Activated T-helper 1 cell treated with Interleukin-2 at 50 U/mL for 16 hours (primary cell): ENCODE measurements around the gene FN3KRP.
"Not testable (repeated sequence)": the region's sequence is repeated elsewhere in the genome, so short reads cannot be mapped to it uniquely, and the experiment has no call there.

Source experiments
- DNase-seq: peaks from one replicate; pipeline ENCODE4 v3.0.0-alpha.2; 2020; ENCODE audit warnings: low read depth

Gene FN3KRP

GRCh38 chr17:82744736-82745135 lies 28.2 kb downstream of the FN3KRP start:
- DNase-seq, result not testable (repeated sequence)

DNA sequence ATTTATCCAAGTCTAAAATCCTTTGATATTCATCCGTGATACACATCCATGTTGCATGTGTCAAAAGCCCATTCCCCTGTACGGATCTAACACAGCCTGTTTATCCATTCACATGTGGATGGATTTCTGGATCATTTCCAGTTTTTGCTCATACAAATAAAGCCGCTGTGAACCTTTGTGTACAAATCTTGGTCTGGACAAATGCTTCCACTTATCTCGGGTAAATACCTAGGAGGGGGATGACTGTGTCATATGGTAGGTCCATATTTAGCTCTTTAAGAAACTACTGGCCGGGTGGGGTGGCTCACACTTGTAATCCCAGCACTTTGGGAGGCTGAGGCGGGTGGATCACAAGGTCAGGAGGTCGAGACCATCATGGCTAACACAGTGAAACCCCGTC lies 29.0 kb downstream of the FN3KRP start:
- no peak for DNase-seq

GRCh38 chr17:82748756-82749155 lies 32.2 kb downstream of the FN3KRP start:
- DNase-seq, result no peak

- no peak for DNase-seq
These were observed 33.9 kb downstream of the FN3KRP start for GRCh38 chr17:82750241-82750908.

GRCh38 chr17:82751171-82751570 lies 34.7 kb downstream of the FN3KRP start:
- no peak for DNase-seq

- DNase-seq, result peak; percentile 87
These were observed 35.3 kb downstream of the FN3KRP start, which contains the start of gene TBCD for GRCh38 chr17:82751571-82752370. Gene TBCD (plus strand): TSS chr17:82752065. CDS start chr17:82752194, 129 bp downstream.

DNA sequence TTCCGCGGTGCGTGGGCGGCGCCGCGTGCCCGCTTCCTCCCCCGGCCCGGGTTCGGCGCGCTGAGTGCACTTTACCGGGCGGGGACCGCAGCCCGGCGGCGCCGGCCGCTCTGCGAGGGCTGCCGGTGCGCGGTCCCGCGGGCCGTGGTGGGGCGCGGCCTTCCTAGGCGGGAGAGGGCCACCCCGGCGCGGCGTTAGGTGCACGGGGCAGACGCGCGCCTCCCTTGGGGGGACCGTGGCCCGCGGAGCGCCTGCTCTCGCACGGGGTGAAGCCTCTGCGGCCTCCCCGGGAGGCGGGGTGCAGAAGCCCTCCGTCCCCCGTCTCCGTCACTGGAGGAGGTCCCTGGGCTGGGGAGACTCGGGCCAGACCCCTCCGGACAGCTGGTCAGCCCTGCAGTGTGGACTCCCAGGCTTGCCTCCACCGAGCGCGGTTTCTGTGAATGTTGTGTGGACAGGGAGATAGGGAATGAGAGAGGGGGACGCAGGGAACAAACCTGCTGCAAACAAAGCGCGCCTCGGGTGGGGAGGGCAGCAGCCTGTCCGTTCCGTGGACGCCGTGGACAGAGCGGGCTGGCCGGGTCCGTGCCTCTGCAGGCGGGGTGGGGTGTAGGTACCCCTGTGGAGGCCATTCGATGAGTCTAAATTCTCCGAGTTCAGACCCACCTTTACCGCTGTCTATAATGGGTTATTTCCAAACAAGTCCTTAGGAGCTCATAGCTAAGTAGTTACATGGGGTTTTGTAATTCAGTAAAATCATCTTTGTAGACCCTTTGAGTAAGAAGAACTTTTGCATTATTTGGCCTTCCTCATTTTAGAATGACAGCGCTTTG lies 36.1 kb downstream of the FN3KRP start:
- DNase-seq, result peak; percentile 37

DNA sequence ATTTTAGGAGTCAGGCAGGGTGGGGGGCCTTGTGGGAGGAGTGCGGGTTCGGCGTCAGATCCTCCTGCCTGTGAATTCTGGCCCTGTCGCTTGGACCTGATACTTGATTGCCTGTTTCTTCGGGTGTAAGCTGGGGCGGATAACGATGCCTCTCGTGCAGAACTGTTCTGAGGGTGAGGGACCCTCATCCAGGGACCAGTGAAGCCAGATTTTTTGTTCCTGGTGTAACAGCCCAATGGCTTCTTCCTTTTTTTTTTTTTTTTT lies 36.6 kb downstream of the FN3KRP start:
- DNase-seq, result no peak

DNA sequence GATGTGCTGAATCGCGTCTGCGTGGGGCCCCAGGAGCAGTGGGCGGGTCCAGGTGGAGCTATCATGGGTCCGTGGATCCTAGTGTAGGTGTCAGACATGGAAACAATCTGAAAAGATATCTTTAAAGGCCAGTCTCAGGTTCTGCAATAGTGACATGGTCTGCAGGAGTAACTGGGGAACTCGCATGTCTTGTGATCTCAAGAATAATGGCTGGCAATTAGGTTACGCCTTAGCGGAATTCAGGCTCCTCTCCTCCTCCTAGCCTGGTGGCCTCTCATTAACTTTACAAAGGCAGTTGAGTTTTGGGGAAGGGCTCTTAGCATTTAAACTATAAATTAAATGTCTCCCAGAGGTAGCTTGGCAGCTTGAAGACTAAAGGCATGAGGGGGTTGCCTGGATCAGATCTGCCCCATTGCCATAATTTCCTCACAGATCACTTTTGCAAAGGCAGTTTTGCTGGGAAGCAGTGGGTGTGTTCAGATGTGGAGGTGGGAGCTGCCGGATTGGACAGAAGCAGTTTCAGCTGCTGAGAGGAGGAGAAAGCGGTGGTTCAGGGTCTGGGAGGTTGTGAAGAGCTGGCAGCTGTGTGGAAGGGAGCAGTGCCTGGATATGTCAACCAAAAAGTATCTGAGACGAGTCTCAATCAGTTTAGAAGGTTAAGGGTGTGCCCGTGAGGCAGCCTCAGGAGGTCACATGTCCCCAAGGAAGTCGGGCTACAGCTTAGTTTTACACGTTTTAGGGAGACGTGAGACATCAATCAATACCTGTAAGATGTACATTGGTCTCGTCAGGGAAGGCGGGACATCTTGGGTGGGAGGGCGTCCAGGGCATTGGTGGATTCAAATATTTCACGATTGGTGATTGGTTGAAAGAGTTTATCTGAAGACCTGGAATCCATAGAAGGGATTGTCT lies 38.0 kb downstream of the FN3KRP start:
- no peak for DNase-seq

- no peak for DNase-seq
These were observed 39.7 kb downstream of the FN3KRP start for GRCh38 chr17:82756166-82756565.

GRCh38 chr17:82765371-82765770 lies 48.9 kb downstream of the FN3KRP start:
- no peak for DNase-seq

DNA sequence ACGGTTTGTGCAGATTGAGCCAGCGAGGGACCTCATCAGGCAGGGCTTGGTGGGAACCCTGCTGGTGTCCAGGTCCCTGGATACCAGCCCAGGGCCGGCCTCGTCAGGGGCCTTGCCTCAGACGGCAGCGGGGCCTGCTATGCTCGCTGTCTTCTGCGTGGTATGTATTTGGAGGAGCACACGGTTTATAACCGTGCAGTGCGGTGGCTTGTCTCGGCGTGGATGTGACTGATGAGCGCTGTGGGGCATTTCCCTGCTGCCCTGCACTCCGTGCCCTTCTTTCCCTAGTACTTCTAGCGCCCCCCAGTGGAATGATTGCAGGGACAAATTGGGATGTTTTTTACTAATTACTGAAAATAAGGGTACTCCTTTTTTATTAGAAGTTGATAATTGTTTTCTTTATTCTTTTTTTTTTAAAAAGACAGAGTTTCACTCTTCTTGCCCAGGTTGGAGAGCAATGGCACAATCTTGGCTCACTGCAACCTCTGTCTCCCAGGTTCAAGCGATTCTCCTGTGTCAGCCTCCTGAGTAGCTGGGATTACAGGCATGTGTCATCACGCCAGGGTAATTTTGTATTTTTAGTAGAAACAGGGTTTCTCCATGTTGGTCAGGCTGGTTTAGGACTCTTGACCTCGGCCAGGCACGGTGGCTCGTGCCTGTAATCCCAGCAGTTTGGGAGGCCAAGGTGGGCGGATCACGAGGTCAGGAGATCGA lies 50.7 kb downstream of the FN3KRP start:
- no peak for DNase-seq

- DNase-seq, result no peak
These were observed 52.5 kb downstream of the FN3KRP start for GRCh38 chr17:82769041-82769440.

- DNase-seq, result no peak
These were observed 55.5 kb downstream of the FN3KRP start for GRCh38 chr17:82772026-82772425.

GRCh38 chr17:82774456-82774855 lies 58.0 kb downstream of the FN3KRP start:
- DNase-seq, result not testable (repeated sequence)

DNA sequence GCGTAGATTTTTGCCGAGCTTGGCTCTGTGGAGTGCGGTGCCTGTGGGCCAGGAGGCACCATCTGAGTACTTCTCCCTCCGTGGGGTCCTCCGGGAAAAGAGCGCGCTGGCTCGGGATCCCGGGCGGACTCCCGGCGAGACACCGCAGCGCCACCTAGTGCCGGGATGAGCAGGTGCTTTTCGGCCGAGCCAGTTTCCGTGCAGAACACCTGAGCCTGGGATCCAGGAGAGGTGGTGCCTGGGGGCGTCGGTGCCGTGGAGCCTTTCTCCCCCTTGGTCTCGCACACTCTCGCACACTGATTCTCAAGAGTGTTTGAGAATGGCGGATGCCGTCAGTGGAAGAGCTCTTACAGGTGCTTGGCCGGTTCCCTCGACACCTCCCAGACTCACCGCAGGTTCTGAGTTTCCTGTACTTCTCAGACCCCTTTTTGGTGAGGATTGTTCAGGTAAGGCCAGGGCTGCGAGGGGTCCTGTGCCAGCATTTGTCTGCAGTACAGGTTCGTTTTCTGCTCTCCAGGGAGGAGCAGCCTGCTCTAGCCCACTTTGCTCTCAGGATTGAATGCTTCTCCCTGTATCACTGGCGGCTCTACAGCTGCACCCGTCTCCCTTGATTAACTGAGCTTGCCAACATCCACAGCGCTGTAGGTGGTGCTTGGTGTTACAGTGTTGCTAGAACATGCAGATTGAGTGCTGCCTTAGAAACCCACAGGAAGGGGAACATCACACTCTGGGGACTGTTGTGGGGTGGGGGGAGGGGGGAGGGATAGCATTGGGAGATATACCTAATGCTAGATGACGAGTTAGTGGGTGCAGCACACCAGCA lies 58.7 kb downstream of the FN3KRP start:
- DNase-seq, result no peak

DNA sequence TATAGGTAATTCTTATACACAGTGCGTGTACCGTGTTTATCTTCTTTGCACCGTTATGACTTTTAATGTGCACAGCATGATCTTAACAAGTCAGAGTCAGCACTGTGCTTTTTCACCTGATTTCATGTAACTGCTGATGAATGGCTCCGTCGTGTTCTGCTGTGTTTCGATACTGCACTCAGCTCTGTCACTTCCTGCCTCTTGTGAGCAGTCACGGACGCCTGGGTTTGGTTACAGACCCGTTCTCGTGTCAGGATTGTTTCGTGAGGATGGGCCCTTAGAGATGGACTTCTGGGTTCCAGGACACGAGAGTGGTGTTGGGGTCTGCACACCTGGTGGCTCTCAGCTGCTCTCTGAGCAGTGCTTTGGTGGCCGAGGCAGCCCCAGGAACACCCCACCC lies 59.9 kb downstream of the FN3KRP start:
- no peak for DNase-seq
